GM18505 (cell line): Measurements from ENCODE around the gene PSMD8.
A peak's percentile ranks its signal among the peaks of the same experiment; 100 is the strongest.
"Not testable (repeated sequence)": the region's sequence is repeated elsewhere in the genome, so short reads cannot be mapped to it uniquely, and the experiment has no call there.

Source experiments
- ATAC-seq: cut with Tn5 transposase; IDR thresholded peaks from one replicate; pipeline ENCODE4 v1.9.1; 2021; ENCODE audit not compliant: unreplicated experiment
- POLR2A ChIP-seq: IDR thresholded peaks from 4 replicates; pipeline ENCODE4 v1.6.1; 2011; ENCODE audit warnings: borderline replicate concordance; ENCODE audit not compliant: insufficient read depth, insufficient read length; ENCODE audit errors: extremely low read depth

PSMD8 gene

GRCh38 chr19:38399537-38399936 lies 25.2 kb downstream of the PSMD8 start:
- no peak for ATAC-seq
- TF ChIP-seq POLR2A: no peak

DNA sequence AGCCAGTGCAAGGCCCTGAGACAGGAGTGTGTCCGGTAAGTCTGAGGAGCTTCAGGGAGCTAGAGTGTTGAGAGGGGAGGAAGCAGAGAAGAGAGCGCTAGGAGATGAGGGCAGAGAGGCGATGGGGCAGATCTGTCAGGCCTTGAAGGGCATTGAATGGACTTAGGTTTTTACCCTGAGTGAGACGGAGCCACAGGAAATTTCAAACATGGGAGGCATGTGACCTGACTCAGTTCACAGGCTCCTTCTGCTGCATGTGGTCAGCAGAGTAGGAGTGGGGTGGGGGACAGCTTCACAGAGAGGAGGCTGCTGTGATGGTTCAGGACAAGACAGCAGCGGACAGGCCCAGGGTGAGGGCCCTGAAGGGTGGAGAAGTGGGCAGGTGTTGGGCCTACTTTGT lies 26.0 kb downstream of the PSMD8 start:
- TF ChIP-seq POLR2A: no peak
- ATAC-seq: no peak

- ATAC-seq: no peak
- no peak for TF ChIP-seq POLR2A
Measured at GRCh38 chr19:38401148-38401547, 26.8 kb downstream of the PSMD8 start.

DNA sequence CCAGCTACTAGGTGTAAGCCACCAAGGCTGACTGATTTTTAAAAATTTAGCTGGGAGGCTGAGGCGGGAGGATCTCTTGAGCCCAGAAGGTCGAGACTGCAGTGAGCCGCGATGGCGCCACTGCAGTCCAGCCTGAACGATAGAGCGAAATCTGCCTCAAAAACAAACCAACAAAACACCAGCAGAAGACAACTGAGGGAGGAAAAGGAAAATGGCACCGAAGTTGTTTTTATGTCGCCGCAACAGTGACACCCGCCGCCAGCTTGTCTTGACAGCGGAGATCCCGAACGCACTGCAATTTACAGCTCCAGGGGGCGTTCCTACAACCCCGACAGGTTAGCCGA lies 28.2 kb downstream of the PSMD8 start:
- no peak for ATAC-seq
- peak; percentile 39 for TF ChIP-seq POLR2A

DNA sequence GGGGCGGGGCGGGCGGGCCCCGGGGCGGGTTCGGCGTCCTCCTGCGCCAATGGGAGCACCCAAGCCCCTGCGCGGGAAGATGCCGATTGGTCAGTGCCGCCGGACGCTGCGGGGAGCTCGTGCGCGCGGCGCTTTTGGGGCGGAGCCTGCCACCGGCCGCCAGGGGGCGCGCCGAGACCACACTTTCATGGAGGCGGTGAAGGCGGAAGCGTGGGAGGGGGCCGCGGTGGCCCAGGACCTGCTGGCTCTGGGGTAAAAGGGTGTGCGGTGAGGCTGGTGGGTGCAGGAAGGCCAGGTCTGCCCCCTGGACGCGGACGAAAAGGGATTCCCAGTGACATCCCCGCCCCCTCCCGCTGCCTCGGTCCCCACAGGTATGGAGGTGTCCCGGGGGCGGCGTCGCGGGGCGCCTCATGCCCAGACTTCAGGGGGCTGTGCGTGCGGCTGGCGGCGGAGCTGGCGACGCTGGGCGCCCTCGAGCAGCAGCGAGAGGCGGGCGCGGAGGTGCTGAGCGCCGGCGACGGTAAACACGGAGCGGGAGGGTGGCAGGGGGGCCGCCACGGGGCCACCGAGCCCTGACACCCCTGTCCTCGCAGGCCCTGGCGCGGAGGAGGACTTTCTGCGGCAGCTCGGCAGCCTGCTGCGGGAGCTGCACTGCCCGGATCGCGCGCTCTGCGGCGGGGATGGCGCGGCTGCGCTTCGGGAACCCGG lies 28.8 kb downstream of the PSMD8 start, which contains the start of gene FAM98C:
FAM98C (plus strand) TSS at position 127 of the 708 bp plus-strand sequence; CDS start at position 188, 61 bp downstream.
- no peak for TF ChIP-seq POLR2A
- ATAC-seq: peak; percentile 89

DNA sequence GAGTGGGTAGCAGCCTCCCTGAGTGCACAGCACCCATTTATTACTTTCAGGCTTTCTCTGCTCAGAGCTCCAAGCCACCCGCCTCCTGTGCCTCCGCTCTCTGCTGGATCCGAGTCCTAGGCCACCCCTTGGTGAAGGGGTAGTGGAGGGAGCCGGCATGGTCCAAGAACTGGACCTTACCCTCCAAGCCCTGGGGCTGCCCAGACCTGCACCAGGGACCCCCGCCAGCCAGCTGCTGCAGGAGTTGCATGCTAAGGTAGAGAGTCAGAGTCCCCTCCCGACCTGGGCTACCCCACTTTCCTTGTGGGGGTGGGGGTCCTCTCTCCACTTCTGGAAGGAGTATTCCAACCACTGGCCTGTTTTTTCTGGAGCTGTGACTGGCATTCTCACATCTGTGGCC lies 30.5 kb downstream of the PSMD8 start:
- TF ChIP-seq POLR2A: no peak
- ATAC-seq: no peak

DNA sequence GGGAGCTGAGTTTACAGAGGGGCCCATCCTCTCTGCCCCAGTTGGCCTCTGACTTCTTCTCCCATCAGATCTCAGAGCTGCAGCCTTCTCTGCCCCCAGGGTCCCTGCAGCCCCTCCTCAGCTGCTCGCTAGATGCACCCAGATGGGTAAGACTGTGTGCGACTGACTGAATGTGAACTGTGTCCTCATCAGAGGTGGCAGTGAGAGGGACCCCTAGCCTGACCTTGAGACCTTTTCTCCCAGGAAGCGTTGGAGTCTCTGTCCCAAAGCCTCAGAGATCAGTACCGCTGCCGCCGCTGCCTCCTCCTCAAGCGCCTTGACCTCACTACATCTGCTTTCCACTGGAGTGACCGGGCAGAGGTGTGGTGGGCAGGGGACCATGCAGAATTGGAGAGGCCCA lies 30.9 kb downstream of the PSMD8 start:
- no peak for ATAC-seq
- TF ChIP-seq POLR2A: no peak

DNA sequence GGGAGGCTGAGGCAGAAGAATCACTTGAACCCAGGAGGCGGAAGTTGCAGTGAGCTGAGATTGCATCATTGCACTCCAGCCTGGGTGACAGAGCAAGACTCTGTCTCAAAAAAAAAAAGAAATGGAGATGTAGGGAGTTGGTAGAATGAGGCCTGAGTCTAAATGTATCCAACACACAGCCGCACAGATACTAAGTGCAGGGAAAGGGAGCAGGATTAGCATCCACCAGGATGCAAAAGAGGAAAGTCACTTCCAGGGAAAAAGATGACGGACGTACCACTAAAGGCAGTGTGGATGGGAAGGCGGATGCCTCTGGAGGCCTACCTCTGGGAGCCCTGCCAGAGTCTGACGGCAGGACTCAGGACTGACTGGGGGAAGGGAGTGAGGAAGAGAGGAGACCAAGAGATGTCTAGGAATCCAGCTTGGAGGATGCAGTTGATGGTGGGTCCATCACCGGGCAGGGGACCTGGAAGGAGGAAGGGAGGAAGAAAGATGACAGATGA lies 35.3 kb downstream of the PSMD8 start:
- no peak for TF ChIP-seq POLR2A
- no peak for ATAC-seq

DNA sequence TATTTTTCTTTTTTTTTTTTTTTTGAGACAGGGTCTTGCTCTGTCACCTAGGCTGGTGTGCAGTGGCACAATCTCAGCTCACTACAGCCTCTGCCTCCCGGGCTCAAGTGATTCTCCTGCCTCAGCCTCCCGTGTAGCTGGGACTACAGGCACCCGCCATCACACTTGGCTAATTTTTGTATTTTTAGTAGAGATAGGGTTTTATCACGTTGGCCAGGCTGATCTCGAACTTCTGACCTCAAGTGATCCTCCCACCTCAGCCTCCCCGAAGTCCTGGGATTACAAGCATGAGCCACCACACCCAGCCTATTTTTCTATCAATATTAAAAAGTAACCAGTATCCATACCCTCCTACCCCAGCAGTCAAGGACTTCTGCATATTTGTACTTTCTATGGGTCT lies 36.0 kb downstream of the PSMD8 start:
- ATAC-seq: not testable (repeated sequence)

GRCh38 chr19:38411041-38411712 lies 36.8 kb downstream of the PSMD8 start:
- no peak for ATAC-seq
- TF ChIP-seq POLR2A: no peak

DNA sequence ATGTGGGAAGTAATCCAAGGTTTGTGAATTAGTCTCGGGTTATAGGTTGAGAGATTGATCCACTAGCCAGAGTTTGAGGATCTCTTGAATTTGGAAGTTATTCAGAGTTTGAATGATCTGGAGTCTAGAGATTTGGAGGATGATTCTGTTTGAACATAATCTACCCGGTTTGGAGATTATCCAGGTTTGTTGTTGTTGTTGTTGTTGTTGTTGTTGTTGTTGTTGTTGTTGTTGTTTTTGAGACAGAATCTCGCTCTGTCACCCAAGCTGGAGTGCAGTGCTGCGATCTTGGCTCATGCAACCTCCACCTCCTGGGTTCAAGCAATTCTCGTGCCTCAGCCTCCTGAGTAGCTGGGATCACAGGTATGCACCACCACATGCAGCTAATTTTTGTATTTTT lies 37.5 kb downstream of the PSMD8 start:
- ATAC-seq: not testable (repeated sequence)

- no peak for ATAC-seq
- no peak for TF ChIP-seq POLR2A
Measured at GRCh38 chr19:38412491-38412890, 38.1 kb downstream of the PSMD8 start.

GRCh38 chr19:38412961-38413360 lies 38.6 kb downstream of the PSMD8 start:
- no peak for ATAC-seq
- TF ChIP-seq POLR2A: no peak

DNA sequence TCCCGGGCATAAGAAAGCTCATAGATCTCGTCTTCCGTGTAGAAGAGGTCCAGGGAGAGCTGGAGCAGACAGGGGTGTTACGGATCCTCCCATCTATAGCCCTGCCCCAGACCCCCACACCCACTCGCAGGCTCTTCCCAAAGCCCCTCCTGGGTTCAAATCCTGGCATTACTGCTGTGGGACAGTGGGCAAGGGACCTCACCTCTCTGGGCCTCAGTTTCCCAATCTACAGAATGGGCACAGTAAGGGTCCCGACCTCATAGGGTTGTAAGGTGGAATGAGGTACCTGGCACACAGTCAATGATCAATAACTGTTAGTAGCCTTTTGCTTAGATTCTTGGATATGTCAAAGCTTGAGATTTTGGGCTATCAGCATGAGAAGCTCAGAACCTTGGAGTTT lies 39.0 kb downstream of the PSMD8 start:
- TF ChIP-seq POLR2A: no peak

More for the DNA sequence above, 39.0 kb downstream of the PSMD8 start:
- no peak for ATAC-seq
